Transverse colon (tissue), 4 donors: ENCODE data around the gene COL20A1. TPM values are rescaled to one million over a fixed set of nuclear protein-coding genes. Genes with fewer than 3 reads are reported as not detected.

Source experiments
- DNase-seq: peaks from one replicate; pipeline ENCODE4 v3.0.0-alpha.2; 2019
- H3K27ac ChIP-seq, 4 donors: fragments of 200-600 bp; sonication (generic); 2 replicates each; pipeline ENCODE4 v1.5.1; 2016 to 2018; ENCODE audit warnings: inconsistent platforms in 4 of 4
- H3K27me3 ChIP-seq: fragments of 200-600 bp; sonication (generic); 2 replicates; pipeline ENCODE4 v1.5.1; 2017; ENCODE audit warnings: inconsistent platforms
- H3K36me3 ChIP-seq, 4 donors: fragments of 200-600 bp; sonication (generic); 2 replicates each; pipeline ENCODE4 v1.5.1; 2017 to 2019; ENCODE audit warnings: inconsistent platforms in 4 of 4
- H3K4me1 ChIP-seq, 4 donors: fragments of 200-600 bp; sonication (generic); 2 replicates each; pipeline ENCODE4 v1.5.1; 2017 to 2020; ENCODE audit warnings: inconsistent platforms in 4 of 4
- H3K4me3 ChIP-seq, 4 donors: fragments of 200-600 bp; sonication (generic); 1 replicate in 1 of 4; 2 replicates in 3 of 4; pipeline versions ENCODE4 v1.5.1 to v1.6.1; 2017 to 2019; ENCODE audit warnings: inconsistent platforms in 4 of 4
- H3K9me3 ChIP-seq, 2 donors: fragments of 200-600 bp; sonication (generic); 2 replicates each; pipeline ENCODE4 v1.5.1; 2017 to 2019; ENCODE audit warnings: inconsistent platforms in 2 of 2
- EP300 ChIP-seq: sonication (generic); formaldehyde crosslinking; IDR thresholded peaks from one replicate; pipeline ENCODE4 v1.6.1; 2017; ENCODE audit warnings: antibody characterized with exemption, low read depth
- POLR2A ChIP-seq: fragments of 450-650 bp; IDR thresholded peaks from one replicate; pipeline ENCODE4 v1.6.1; 2016; ENCODE audit warnings: antibody characterized with exemption, mild to moderate bottlenecking, moderate library complexity
- POLR2AphosphoS5 ChIP-seq, 3 donors: sonication (generic); formaldehyde crosslinking; IDR thresholded peaks; one replicate each; pipeline ENCODE4 v1.6.1; 2016; ENCODE audit warnings: antibody characterized with exemption in 3 of 3
- WGBS, 2 donors: methylation state at CpG; one replicate each; pipeline ENCODE4 v1.1.5; 2018; ENCODE audit warnings: low coverage in 1 of 2; 5-methylcytosine and 5-hydroxymethylcytosine counted together
- in situ Hi-C, 4 donors: fragments of 200-750 bp; cut with MboI; loops; one replicate each; pipeline versions ENCODE4 v1.15.0 to v1.15.1; 2017; ENCODE audit warnings: low sequenced_read_pairs in 3 of 4, low pct_ligation_motif_present in 1 of 4, low pct_unique_long_range_greater_than_20kb in 1 of 4
- intact Hi-C: fragments of 100-400 bp; cut with DNase I; formaldehyde crosslinking; loops from one replicate; pipeline ENCODE4 v1.15.1; 2023; ENCODE audit warnings: low total_unique reads
- total RNA-seq, 4 donors: library from RNA; depleted of rRNA; stranded (reverse); fragments of >200 nt; gene quantifications; one replicate each; pipeline ENCODE4 v1.1.0, GENCODE V29; 2016
- TF ChIP-seq, protein P1 (sequence below), 5 experiments: fragments of 200-600 bp in 3 of 5; fragments of 450-650 bp in 2 of 5; sonication (generic) in 3 of 5; IDR thresholded peaks; 1 replicate in 2 of 5; 2 replicates in 3 of 5; pipeline ENCODE4 v1.5.1; 2016 to 2017; ENCODE audit warnings: antibody characterized with exemption in 5 of 5, inconsistent platforms in 3 of 5, mild to moderate bottlenecking in 2 of 5, moderate library complexity in 1 of 5

The COL20A1 gene
- total RNA-seq, 4 donors from 2014 or later = 43.8 TPM; not detected in 3

DNA sequence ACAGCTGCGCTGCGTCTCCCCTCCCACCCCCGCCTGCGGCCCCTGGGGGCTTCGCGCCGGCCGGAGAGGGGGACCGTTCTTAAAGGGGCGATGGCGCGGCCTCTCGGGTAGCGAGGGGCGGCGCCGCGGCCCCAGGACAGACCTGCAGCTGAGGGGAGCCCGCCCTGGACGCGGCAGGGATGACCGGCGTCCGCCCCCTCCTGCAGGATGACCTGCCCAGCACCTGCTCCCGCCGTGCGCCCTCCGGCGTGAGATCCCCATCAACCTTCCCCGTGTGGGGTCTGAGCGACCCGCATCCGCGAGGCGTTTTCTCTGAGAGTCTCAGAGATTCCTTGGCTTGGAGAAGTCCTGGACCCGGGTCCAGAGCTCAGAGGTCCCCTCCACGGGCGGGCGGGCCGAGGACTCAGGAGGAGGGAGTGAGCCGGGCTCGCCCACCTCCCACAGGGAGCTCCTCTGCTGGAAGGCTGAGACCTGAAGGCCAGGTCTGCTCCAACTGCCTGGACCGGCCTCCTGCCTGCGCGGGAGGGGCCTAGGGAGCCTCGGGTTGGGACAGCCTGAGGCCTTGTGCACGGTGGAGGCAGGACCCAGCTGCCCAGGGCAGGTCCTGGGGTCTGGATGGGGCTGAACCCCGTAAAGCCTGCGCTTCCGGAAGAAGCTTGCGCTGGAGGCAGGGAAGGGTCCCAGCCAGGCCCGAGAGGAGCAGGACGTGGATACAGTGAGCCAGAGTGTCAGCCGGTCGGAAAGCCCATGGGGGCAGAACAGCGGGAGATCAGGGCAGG is 38.2 kb upstream of the COL20A1 start:
- no peaks in the 10 kb centered on the region for H3K9me3 ChIP-seq
- in situ Hi-C loops = no loop called here
- H3K27me3 ChIP-seq = peaks cover 60% of the 10 kb centered on the region
- intact Hi-C loops = no loop called here
- TF ChIP-seq, protein P1, sequence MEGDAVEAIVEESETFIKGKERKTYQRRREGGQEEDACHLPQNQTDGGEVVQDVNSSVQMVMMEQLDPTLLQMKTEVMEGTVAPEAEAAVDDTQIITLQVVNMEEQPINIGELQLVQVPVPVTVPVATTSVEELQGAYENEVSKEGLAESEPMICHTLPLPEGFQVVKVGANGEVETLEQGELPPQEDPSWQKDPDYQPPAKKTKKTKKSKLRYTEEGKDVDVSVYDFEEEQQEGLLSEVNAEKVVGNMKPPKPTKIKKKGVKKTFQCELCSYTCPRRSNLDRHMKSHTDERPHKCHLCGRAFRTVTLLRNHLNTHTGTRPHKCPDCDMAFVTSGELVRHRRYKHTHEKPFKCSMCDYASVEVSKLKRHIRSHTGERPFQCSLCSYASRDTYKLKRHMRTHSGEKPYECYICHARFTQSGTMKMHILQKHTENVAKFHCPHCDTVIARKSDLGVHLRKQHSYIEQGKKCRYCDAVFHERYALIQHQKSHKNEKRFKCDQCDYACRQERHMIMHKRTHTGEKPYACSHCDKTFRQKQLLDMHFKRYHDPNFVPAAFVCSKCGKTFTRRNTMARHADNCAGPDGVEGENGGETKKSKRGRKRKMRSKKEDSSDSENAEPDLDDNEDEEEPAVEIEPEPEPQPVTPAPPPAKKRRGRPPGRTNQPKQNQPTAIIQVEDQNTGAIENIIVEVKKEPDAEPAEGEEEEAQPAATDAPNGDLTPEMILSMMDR (IDR thresholded peaks at IDR 0.05) = no peak
- TF ChIP-seq POLR2A = no peak
- no peak for TF ChIP-seq EP300
- TF ChIP-seq POLR2AphosphoS5 (IDR thresholded peaks at IDR 0.05) = no peak
- H3K4me3 ChIP-seq = no peak overlapping the region
- WGBS, 2 donors = 33% methylated on average over 38 of the region's 56 CpGs; no CpG with 5 or more reads in 1 of the 2 donors
- H3K27ac ChIP-seq = no peak overlapping the region
- DNase-seq = no peak
- no peaks in the 10 kb centered on the region for H3K36me3 ChIP-seq
- peaks cover 0 to 16% (median 10%) of the 10 kb centered on the region in 4 donors for H3K4me1 ChIP-seq

DNA sequence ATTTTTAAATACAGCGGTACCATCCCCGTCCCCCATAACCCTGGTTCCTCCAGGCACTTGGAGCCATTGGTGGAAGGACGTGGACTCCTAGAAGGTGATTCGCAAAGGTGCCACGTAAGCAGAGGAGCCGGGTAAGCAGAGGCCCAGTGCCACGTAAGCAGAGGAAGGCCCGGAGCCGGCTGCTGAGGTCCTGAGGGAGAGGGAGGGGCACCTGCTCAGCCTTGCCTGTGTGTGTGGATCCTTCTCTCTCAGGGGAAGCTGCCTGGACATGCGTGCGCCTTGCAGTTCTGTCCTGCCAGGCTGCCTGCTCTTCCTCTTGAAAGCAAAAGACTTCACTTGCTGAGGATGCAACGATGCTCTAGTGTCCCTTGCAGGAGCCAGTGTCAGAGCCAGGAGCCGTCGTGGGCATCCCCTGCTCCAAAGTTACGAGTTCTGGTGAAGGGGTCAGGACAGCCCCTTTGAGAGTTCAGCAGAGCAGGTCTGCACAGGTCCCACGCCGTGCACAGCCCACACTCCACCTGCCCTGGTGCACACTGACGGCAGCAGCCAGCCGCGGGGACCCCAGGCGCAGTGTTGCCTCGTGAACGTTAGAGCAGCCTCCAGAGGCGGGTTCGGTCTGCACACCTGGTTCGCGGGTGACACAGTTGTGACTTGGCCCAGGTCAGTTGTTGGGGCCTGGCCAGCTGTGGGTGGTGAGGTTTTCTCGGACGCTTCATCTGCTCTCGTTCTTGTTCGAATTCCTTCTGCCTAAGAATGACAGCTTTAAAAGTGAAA is 36.9 kb upstream of the COL20A1 start:
- Histone ChIP-seq H3K27me3 (peaks cover 61% of the 10 kb centered on the region), H3K9me3 (no peaks in the 10 kb centered on the region), H3K4me3 (no peak overlapping the region), H3K27ac (no peak overlapping the region), H3K4me1 (peaks cover 0 to 16% (median 10%) of the 10 kb centered on the region in 4 donors), H3K36me3 (no peaks in the 10 kb centered on the region)
- TF ChIP-seq POLR2AphosphoS5 (IDR thresholded peaks at IDR 0.05) (no peak), EP300 (no peak), POLR2A (no peak)
- TF ChIP-seq, protein P1 (IDR thresholded peaks at IDR 0.05) = no peak
- DNase-seq = no peak
- in situ Hi-C loops = no loop called here
- intact Hi-C loops = no loop called here
- 56 to 60% methylated on average over 9 to 31 of the region's 31 CpGs for WGBS, 2 donors

DNA sequence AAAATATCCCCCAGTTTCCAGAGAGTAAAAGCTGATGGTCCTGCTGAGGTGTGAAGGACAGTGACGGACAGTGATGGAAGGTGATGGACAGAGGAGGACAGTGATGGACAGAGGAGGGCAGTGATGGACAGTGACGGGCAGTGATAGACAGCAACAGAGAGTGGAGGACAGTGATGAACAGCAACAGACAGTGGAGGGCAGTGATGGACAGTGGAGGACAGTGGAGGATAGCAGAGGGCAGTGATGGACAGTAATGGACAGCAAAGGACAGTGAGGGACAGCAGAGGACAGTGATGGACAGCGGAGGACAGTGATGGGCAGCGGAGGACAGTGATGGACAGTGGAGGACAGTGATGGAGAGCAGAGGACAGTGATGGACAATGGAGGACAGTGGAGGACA is 36.0 kb upstream of the COL20A1 start:
- DNase-seq = no peak
- in situ Hi-C loops (no loop called here), intact Hi-C loops (no loop called here)
- no peaks in the 10 kb centered on the region for H3K36me3 ChIP-seq
- peaks cover 0 to 16% (median 10%) of the 10 kb centered on the region in 4 donors for H3K4me1 ChIP-seq
- WGBS, 2 donors = 76 to 93% methylated on average over 3 to 4 of the region's 4 CpGs
- H3K27ac ChIP-seq = no peak overlapping the region
- H3K27me3 ChIP-seq = peaks cover 61% of the 10 kb centered on the region
- H3K4me3 ChIP-seq = no peak overlapping the region
- H3K9me3 ChIP-seq = no peaks in the 10 kb centered on the region
- TF ChIP-seq, protein P1 (IDR thresholded peaks at IDR 0.05) = no peak
- no peak for TF ChIP-seq EP300
- TF ChIP-seq POLR2AphosphoS5 (IDR thresholded peaks at IDR 0.05) = no peak
- TF ChIP-seq POLR2A = no peak

DNA sequence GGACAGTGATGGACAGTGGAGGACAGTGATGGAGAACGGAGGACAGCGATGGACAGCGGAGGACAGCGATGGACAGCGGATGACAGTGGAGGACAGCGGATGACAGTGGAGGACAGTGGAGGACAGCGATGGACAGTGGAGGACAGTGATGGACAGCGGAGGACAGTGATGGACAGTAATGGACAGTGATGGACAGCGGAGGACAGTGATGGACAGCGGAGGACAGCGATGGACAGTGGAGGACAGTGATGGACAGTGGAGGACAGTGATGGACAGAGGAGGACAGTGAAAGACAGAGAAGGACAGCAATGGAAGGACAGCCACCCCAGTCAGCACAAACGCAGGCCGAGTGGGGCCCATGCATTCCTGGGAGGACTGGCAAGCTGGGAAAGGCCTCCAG is 35.4 kb upstream of the COL20A1 start:
- in situ Hi-C loops = no loop called here
- TF ChIP-seq POLR2A (no peak), POLR2AphosphoS5 (IDR thresholded peaks at IDR 0.05) (no peak), EP300 (no peak)
- TF ChIP-seq, protein P1 (IDR thresholded peaks at IDR 0.05) = no peak
- peaks cover 60% of the 10 kb centered on the region for H3K27me3 ChIP-seq

More for the DNA sequence above, 35.4 kb upstream of the COL20A1 start:
- no peaks in the 10 kb centered on the region for H3K9me3 ChIP-seq
- no peak overlapping the region for H3K4me3 ChIP-seq
- H3K36me3 ChIP-seq = no peaks in the 10 kb centered on the region
- WGBS, 2 donors = 85 to 88% methylated on average over 6 to 13 of the region's 13 CpGs
- peaks cover 0 to 16% (median 10%) of the 10 kb centered on the region in 4 donors for H3K4me1 ChIP-seq
- intact Hi-C loops = no loop called here
- DNase-seq = no peak
- H3K27ac ChIP-seq = no peak overlapping the region
